Effector memory CD4-positive, alpha-beta T cell (primary cell): ENCODE measurements around the gene EIPR1.
A peak's percentile ranks its signal among the peaks of the same experiment; 100 is the strongest.

Experiments
- DNase-seq, 3 donors: peaks; one replicate each; pipeline ENCODE4 v3.0.0-alpha.2; 2020
- H3K27ac ChIP-seq: 2 replicates; pipeline ENCODE4 v1.7.0; 2013; ENCODE audit warnings: mild to moderate bottlenecking, low read length, moderate library complexity; ENCODE audit not compliant: insufficient read depth, poor library complexity, severe bottlenecking
- H3K27me3 ChIP-seq: replicated peaks from 2 replicates; pipeline ENCODE4 v1.7.0; 2013; ENCODE audit warnings: mild to moderate bottlenecking, low read length; ENCODE audit not compliant: insufficient read depth, control insufficient read depth, poor library complexity, severe bottlenecking
- H3K36me3 ChIP-seq: 2 replicates; pipeline ENCODE4 v1.7.0; 2013; ENCODE audit warnings: mild to moderate bottlenecking, low read length, moderate library complexity; ENCODE audit not compliant: control insufficient read depth, insufficient read depth
- H3K4me1 ChIP-seq: 2 replicates; pipeline ENCODE4 v1.7.0; 2013; ENCODE audit warnings: low read length, mild to moderate bottlenecking; ENCODE audit not compliant: control insufficient read depth, insufficient read depth, poor library complexity, severe bottlenecking
- H3K4me3 ChIP-seq: 2 replicates; pipeline ENCODE4 v1.7.0; 2013; ENCODE audit warnings: low read length, low read depth, mild to moderate bottlenecking; ENCODE audit not compliant: insufficient read depth, poor library complexity, severe bottlenecking
- H3K9me3 ChIP-seq: 2 replicates; pipeline ENCODE4 v1.7.0; 2013; ENCODE audit warnings: mild to moderate bottlenecking, low read length, moderate library complexity; ENCODE audit not compliant: control insufficient read depth

EIPR1 gene

GRCh38 chr2:3253913-3254441 lies 123.6 kb downstream of the EIPR1 start:
- Histone ChIP-seq H3K27me3 (no peaks in the 10 kb centered on the region), H3K4me3 (no peak overlapping the region), H3K36me3 (peaks cover 15% of the 10 kb centered on the region), H3K4me1 (no peaks in the 10 kb centered on the region), H3K9me3 (peaks cover 11% of the 10 kb centered on the region), H3K27ac (no peak overlapping the region)
- no peak for DNase-seq

GRCh38 chr2:3251946-3252345 lies 125.7 kb downstream of the EIPR1 start:
- Histone ChIP-seq H3K9me3 (peaks cover 16% of the 10 kb centered on the region), H3K4me3 (no peak overlapping the region), H3K27ac (no peak overlapping the region), H3K27me3 (no peaks in the 10 kb centered on the region), H3K36me3 (peaks cover 17% of the 10 kb centered on the region), H3K4me1 (no peaks in the 10 kb centered on the region)
- no peak for DNase-seq

- H3K9me3 ChIP-seq = peaks cover 16% of the 10 kb centered on the region
- H3K27me3 ChIP-seq = no peaks in the 10 kb centered on the region
- no peaks in the 10 kb centered on the region for H3K4me1 ChIP-seq
- no peak for DNase-seq
- no peak overlapping the region for H3K27ac ChIP-seq
- H3K4me3 ChIP-seq = no peak overlapping the region
- H3K36me3 ChIP-seq = peaks cover 17% of the 10 kb centered on the region
These were observed 128.1 kb downstream of the EIPR1 start for GRCh38 chr2:3249476-3249962.

GRCh38 chr2:3248754-3249475 lies 128.7 kb downstream of the EIPR1 start:
- Histone ChIP-seq H3K36me3 (peaks cover 13% of the 10 kb centered on the region), H3K4me1 (peaks cover under 1% of the 10 kb centered on the region), H3K27ac (no peak overlapping the region), H3K9me3 (peaks cover 16% of the 10 kb centered on the region), H3K27me3 (no peaks in the 10 kb centered on the region), H3K4me3 (no peak overlapping the region)
- no peak for DNase-seq

GRCh38 chr2:3246928-3247714 lies 130.5 kb downstream of the EIPR1 start:
- no peak overlapping the region for H3K4me3 ChIP-seq
- peaks cover 12% of the 10 kb centered on the region for H3K4me1 ChIP-seq
- H3K27ac ChIP-seq = no peak overlapping the region
- peaks cover 16% of the 10 kb centered on the region for H3K9me3 ChIP-seq
- no peaks in the 10 kb centered on the region for H3K27me3 ChIP-seq
- no peak for DNase-seq
- peaks cover 12% of the 10 kb centered on the region for H3K36me3 ChIP-seq

- H3K4me1 ChIP-seq = peaks cover 19% of the 10 kb centered on the region
- peaks cover 12% of the 10 kb centered on the region for H3K36me3 ChIP-seq
- H3K27me3 ChIP-seq = no peaks in the 10 kb centered on the region
- no peak overlapping the region for H3K27ac ChIP-seq
- DNase-seq = no peak
- H3K9me3 ChIP-seq = peaks cover 16% of the 10 kb centered on the region
- no peak overlapping the region for H3K4me3 ChIP-seq
These were observed 131.2 kb downstream of the EIPR1 start for GRCh38 chr2:3246406-3246805.

GRCh38 chr2:3244486-3244885 lies 133.1 kb downstream of the EIPR1 start:
- Histone ChIP-seq H3K27me3 (no peaks in the 10 kb centered on the region), H3K27ac (no peak overlapping the region), H3K36me3 (peaks cover 5% of the 10 kb centered on the region), H3K9me3 (peaks cover 10% of the 10 kb centered on the region), H3K4me3 (no peak overlapping the region), H3K4me1 (peaks cover 30% of the 10 kb centered on the region)
- DNase-seq = no peak

- peaks cover 37% of the 10 kb centered on the region for H3K4me1 ChIP-seq
These were observed 133.8 kb downstream of the EIPR1 start for GRCh38 chr2:3243804-3244203.

GRCh38 chr2:3242747-3243369 lies 134.8 kb downstream of the EIPR1 start:
- Histone ChIP-seq H3K4me3 (no peak overlapping the region), H3K27me3 (no peaks in the 10 kb centered on the region), H3K27ac (peak overlapping the region; percentile 49), H3K4me1 (peaks cover 37% of the 10 kb centered on the region), H3K9me3 (no peaks in the 10 kb centered on the region), H3K36me3 (no peaks in the 10 kb centered on the region)
- peak; percentile 24 to 34 (median 24) for DNase-seq

More at GRCh38 chr2:3243804-3244203, 133.8 kb downstream of the EIPR1 start:
- no peaks in the 10 kb centered on the region for H3K36me3 ChIP-seq
- peaks cover 3% of the 10 kb centered on the region for H3K9me3 ChIP-seq
- no peaks in the 10 kb centered on the region for H3K27me3 ChIP-seq
- no peak overlapping the region for H3K4me3 ChIP-seq
- no peak for DNase-seq
- H3K27ac ChIP-seq = no peak overlapping the region
